ENCODE measurements around the gene CACNA2D1. TPM values are rescaled to one million over a fixed set of nuclear protein-coding genes. Genes with fewer than 3 reads are reported as not detected.
A peak's percentile ranks its signal among the peaks of the same experiment; 100 is the strongest.

CACNA2D1 gene
- total RNA-seq, 1 donor from 2014 or later, result 1.5 TPM

- Mint-ChIP-seq H3K36me3 (no peaks in the 10 kb centered on the region), H3K27me3 (ENCODE audit: insufficient read depth, low read depth) (peaks cover 3% of the 10 kb centered on the region), H3K4me1 (peaks cover 30% of the 10 kb centered on the region), H3K9me3 (no peaks in the 10 kb centered on the region), H3K27ac (no peak overlapping the region), H3K4me3 (peak overlapping the region; percentile 95)
- H3K27ac ChIP-seq, result no peak overlapping the region
- DNase-seq (ENCODE audit: low spot score), result peak; percentile 86
- peaks cover 39% of the 10 kb centered on the region for H3K4me1 ChIP-seq
- no peaks in the 10 kb centered on the region for H3K9me3 ChIP-seq (ENCODE audit: low read depth)
- peak overlapping the region; percentile 91 for H3K4me2 ChIP-seq
- H3K9ac ChIP-seq, result no peak overlapping the region
- TF ChIP-seq EZH2 (IDR thresholded peaks at IDR 0.05) (no peak), EZH2phosphoT487 (IDR thresholded peaks at IDR 0.05) (peak; percentile 28)
- H3F3A ChIP-seq (ENCODE audit: low read depth), result peaks cover 41% of the 10 kb centered on the region
- H3K79me2 ChIP-seq (ENCODE audit: low read depth), result peaks cover 14% of the 10 kb centered on the region
- peaks cover 8% of the 10 kb centered on the region for H4K20me1 ChIP-seq (ENCODE audit: low read depth)
- no peak overlapping the region for H2AFZ ChIP-seq (replicated peaks)
- no peaks in the 10 kb centered on the region for H3K36me3 ChIP-seq
- H3K27me3 ChIP-seq, result peaks cover 29% of the 10 kb centered on the region
- H3K4me3 ChIP-seq, result peak overlapping the region; percentile 91
Measured at GRCh38 chr7:82445271-82445670, 1.7 kb upstream of the CACNA2D1 start.

- Mint-ChIP-seq H3K9me3 (no peaks in the 10 kb centered on the region), H3K36me3 (no peaks in the 10 kb centered on the region), H3K4me1 (peaks cover 30% of the 10 kb centered on the region), H3K27me3 (ENCODE audit: insufficient read depth, low read depth) (peaks cover 3% of the 10 kb centered on the region), H3K4me3 (peak overlapping the region; percentile 95), H3K27ac (peak overlapping the region; percentile 90)
- Histone ChIP-seq H3K4me3 (peak overlapping the region; percentile 91), H3K27ac (no peak overlapping the region), H4K20me1 (ENCODE audit: low read depth) (peaks cover 8% of the 10 kb centered on the region), H3K4me2 (peak overlapping the region; percentile 91), H3K36me3 (no peaks in the 10 kb centered on the region), H3F3A (ENCODE audit: low read depth) (peaks cover 41% of the 10 kb centered on the region), H2AFZ (replicated peaks) (peak overlapping the region; percentile 100), H3K9me3 (ENCODE audit: low read depth) (no peaks in the 10 kb centered on the region), H3K4me1 (peaks cover 39% of the 10 kb centered on the region), H3K27me3 (peaks cover 29% of the 10 kb centered on the region), H3K79me2 (ENCODE audit: low read depth) (peaks cover 23% of the 10 kb centered on the region), H3K9ac (no peak overlapping the region)
- TF ChIP-seq EZH2phosphoT487 (IDR thresholded peaks at IDR 0.05) (no peak), CTCF (IDR thresholded peaks at IDR 0.05) (no peak), EZH2 (IDR thresholded peaks at IDR 0.05) (no peak)
- DNase-seq (ENCODE audit: low spot score), result peak; percentile 64
Measured at GRCh38 chr7:82444220-82444909, 788 bp upstream of the CACNA2D1 start.

GRCh38 chr7:82443036-82443546 is 486 bp downstream of the CACNA2D1 start:
- Histone ChIP-seq H3K9ac (no peak overlapping the region), H3K79me2 (ENCODE audit: low read depth) (peaks cover 30% of the 10 kb centered on the region), H3K36me3 (no peaks in the 10 kb centered on the region), H3K27me3 (peaks cover 29% of the 10 kb centered on the region), H3K9me3 (ENCODE audit: low read depth) (no peaks in the 10 kb centered on the region), H4K20me1 (ENCODE audit: low read depth) (peaks cover 8% of the 10 kb centered on the region), H3K4me3 (peak overlapping the region; percentile 91), H2AFZ (replicated peaks) (peak overlapping the region; percentile 100), H3F3A (ENCODE audit: low read depth) (peaks cover 41% of the 10 kb centered on the region), H3K4me2 (peak overlapping the region; percentile 91), H3K27ac (no peak overlapping the region), H3K4me1 (peaks cover 39% of the 10 kb centered on the region)
- no peak for TF ChIP-seq EZH2 (IDR thresholded peaks at IDR 0.05)
- peak; percentile 40 for TF ChIP-seq EZH2phosphoT487 (IDR thresholded peaks at IDR 0.05)
- TF ChIP-seq CTCF (IDR thresholded peaks at IDR 0.05), result peak; percentile 24
- H3K9me3 Mint-ChIP-seq, result no peaks in the 10 kb centered on the region
- H3K4me1 Mint-ChIP-seq, result peaks cover 30% of the 10 kb centered on the region
- H3K36me3 Mint-ChIP-seq, result no peaks in the 10 kb centered on the region
- peak overlapping the region; percentile 98 for H3K4me3 Mint-ChIP-seq
- H3K27me3 Mint-ChIP-seq (ENCODE audit: insufficient read depth, low read depth), result peaks cover 3% of the 10 kb centered on the region
- no peak overlapping the region for H3K27ac Mint-ChIP-seq
- peak; percentile 75 for DNase-seq (ENCODE audit: low spot score)

Data from neural progenitor cell (in vitro differentiated cells).